Thoracic aorta (tissue), 2 donors: ENCODE results near the gene PLCD3. TPM values are rescaled to one million over a fixed set of nuclear protein-coding genes. Genes with fewer than 3 reads are reported as not detected.

Experiments
- ATAC-seq: fragments of 150-250 bp; one replicate; pipeline ENCODE4 v1.8.0; 2017; ENCODE audit warnings: low read depth; ENCODE audit not compliant: insufficient number of reproducible peaks, low FRiP score
- DNase-seq: peaks from one replicate; pipeline ENCODE4 v3.0.0-alpha.2; 2020; ENCODE audit warnings: low spot score
- H3K27ac ChIP-seq, 2 donors: fragments of 200-600 bp; sonication (generic); 1 replicate in 1 of 2; 2 replicates in 1 of 2; pipeline ENCODE4 v1.5.1; 2016; ENCODE audit warnings: mild to moderate bottlenecking in 2 of 2, moderate library complexity in 2 of 2
- H3K27me3 ChIP-seq: fragments of 200-600 bp; sonication (generic); replicated peaks from 2 replicates; pipeline ENCODE4 v1.6.0; 2016; ENCODE audit warnings: mild to moderate bottlenecking; ENCODE audit not compliant: insufficient read depth
- H3K36me3 ChIP-seq: fragments of 200-600 bp; sonication (generic); one replicate; pipeline ENCODE4 v1.5.1; 2016
- H3K4me1 ChIP-seq, 2 donors: fragments of 200-600 bp; sonication (generic); 1 replicate in 1 of 2; 2 replicates in 1 of 2; pipeline versions ENCODE4 v1.5.1 to v1.6.0; 2016; ENCODE audit warnings: low read depth in 2 of 2, mild to moderate bottlenecking in 1 of 2; ENCODE audit not compliant: control insufficient read depth in 1 of 2
- H3K4me3 ChIP-seq: fragments of 200-600 bp; sonication (generic); 2 replicates; pipeline ENCODE4 v1.5.1; 2016; ENCODE audit warnings: mild to moderate bottlenecking
- H3K9me3 ChIP-seq: fragments of 200-600 bp; sonication (generic); 2 replicates; pipeline ENCODE4 v1.5.1; 2016
- CTCF ChIP-seq: fragments of 200-600 bp; sonication (generic); IDR thresholded peaks from one replicate; pipeline ENCODE4 v1.5.1; 2019; ENCODE audit warnings: antibody characterized with exemption
- total RNA-seq, 2 donors: library from RNA; depleted of rRNA; stranded (reverse); fragments of >200 nt; gene quantifications; one replicate each; pipeline versions ENCODE4 v1.1.0 to v1.2.3, GENCODE V29; 2016

The PLCD3 gene
- total RNA-seq, 2 donors from 2014 or later: 79.3 to 116 TPM

- no peaks in the 10 kb centered on the region for H3K9me3 ChIP-seq
- H3K4me1 ChIP-seq: peaks cover 41 to 60% of the 10 kb centered on the region in 2 donors
- H3K27ac ChIP-seq: peak overlapping the region; percentile 91 to 97
- H3K4me3 ChIP-seq: no peak overlapping the region
- H3K27me3 ChIP-seq: no peaks in the 10 kb centered on the region
- peaks cover 34% of the 10 kb centered on the region for H3K36me3 ChIP-seq
- DNase-seq (no peak), ATAC-seq (no peak)
- no peak for TF ChIP-seq CTCF
Measured at GRCh38 chr17:45086865-45087503, 45.3 kb downstream of the PLCD3 start.

GRCh38 chr17:45086391-45086790 is 45.9 kb downstream of the PLCD3 start:
- H3K27ac ChIP-seq: peak overlapping the region; percentile 91 to 97
- peaks cover 39% of the 10 kb centered on the region for H3K36me3 ChIP-seq
- no peaks in the 10 kb centered on the region for H3K9me3 ChIP-seq
- peaks cover 35 to 55% of the 10 kb centered on the region in 2 donors for H3K4me1 ChIP-seq
- H3K4me3 ChIP-seq: no peak overlapping the region
- ATAC-seq (no peak), DNase-seq (no peak)
- no peaks in the 10 kb centered on the region for H3K27me3 ChIP-seq
- TF ChIP-seq CTCF: no peak

GRCh38 chr17:45081047-45081703 is 51.1 kb downstream of the PLCD3 start:
- H3K4me1 ChIP-seq: peaks cover 11 to 24% of the 10 kb centered on the region in 2 donors
- H3K27ac ChIP-seq: peak overlapping the region in 1 of 2 donors; percentile 44
- ATAC-seq (no peak), DNase-seq (no peak)
- H3K27me3 ChIP-seq: no peaks in the 10 kb centered on the region
- no peak for TF ChIP-seq CTCF
- no peak overlapping the region for H3K4me3 ChIP-seq
- peaks cover 43% of the 10 kb centered on the region for H3K36me3 ChIP-seq
- H3K9me3 ChIP-seq: no peaks in the 10 kb centered on the region

GRCh38 chr17:45077643-45078042 is 54.7 kb downstream of the PLCD3 start:
- Histone ChIP-seq H3K27ac (peak overlapping the region; percentile 26 to 70), H3K4me3 (no peak overlapping the region), H3K4me1 (peaks cover 23 to 33% of the 10 kb centered on the region in 2 donors), H3K27me3 (no peaks in the 10 kb centered on the region), H3K9me3 (no peaks in the 10 kb centered on the region), H3K36me3 (peaks cover 27% of the 10 kb centered on the region)
- no peak for TF ChIP-seq CTCF
- DNase-seq (no peak), ATAC-seq (no peak)

GRCh38 chr17:45073414-45074070 is 58.8 kb downstream of the PLCD3 start:
- Histone ChIP-seq H3K9me3 (no peaks in the 10 kb centered on the region), H3K27me3 (no peaks in the 10 kb centered on the region), H3K4me1 (peaks cover 23 to 36% of the 10 kb centered on the region in 2 donors), H3K36me3 (peaks cover 11% of the 10 kb centered on the region), H3K27ac (peak overlapping the region in 1 of 2 donors; percentile 47), H3K4me3 (no peak overlapping the region)
- TF ChIP-seq CTCF: no peak
- DNase-seq (no peak), ATAC-seq (no peak)
